Activated naive CD4-positive, alpha-beta T cell treated with anti-CD3 and anti-CD28 coated beads, Interleukin-2, amount 50 U/mL, for 24 hours (primary cell): ENCODE results near the gene TTC28.
"Not testable (repeated sequence)": the region's sequence is repeated elsewhere in the genome, so short reads cannot be mapped to it uniquely, and the experiment has no call there.

Experiments
- H3K27ac Mint-ChIP-seq: one replicate; pipeline ENCODE4 v1.8.0; 2021; ENCODE audit warnings: mild to moderate bottlenecking, mixed read lengths
- H3K27me3 Mint-ChIP-seq: one replicate; pipeline ENCODE4 v1.8.0; 2021; ENCODE audit warnings: mixed read lengths
- H3K36me3 Mint-ChIP-seq: one replicate; pipeline ENCODE4 v1.8.0; 2021; ENCODE audit warnings: mixed read lengths
- H3K4me1 Mint-ChIP-seq: one replicate; pipeline ENCODE4 v1.8.0; 2021; ENCODE audit warnings: mixed read lengths
- H3K4me3 Mint-ChIP-seq: one replicate; pipeline ENCODE4 v1.8.0; 2021; ENCODE audit warnings: mild to moderate bottlenecking, mixed read lengths
- H3K9me3 Mint-ChIP-seq: one replicate; pipeline ENCODE4 v1.8.0; 2021; ENCODE audit warnings: mixed read lengths

TTC28 gene

GRCh38 chr22:28562324-28562723, 117.3 kb downstream of the TTC28 start:
- H3K9me3 Mint-ChIP-seq: peaks cover 2% of the 10 kb centered on the region
- no peak overlapping the region for H3K27ac Mint-ChIP-seq

GRCh38 chr22:28560743-28561101, 118.9 kb downstream of the TTC28 start:
- not testable (repeated sequence) for H3K9me3 Mint-ChIP-seq, H3K27ac Mint-ChIP-seq, H3K36me3 Mint-ChIP-seq, H3K4me3 Mint-ChIP-seq, H3K4me1 Mint-ChIP-seq
- H3K27me3 Mint-ChIP-seq: peaks cover 24% of the 10 kb centered on the region

More at GRCh38 chr22:28562324-28562723, 117.3 kb downstream of the TTC28 start:
- H3K4me1 Mint-ChIP-seq: no peaks in the 10 kb centered on the region
- H3K36me3 Mint-ChIP-seq: peaks cover 2% of the 10 kb centered on the region
- peaks cover 24% of the 10 kb centered on the region for H3K27me3 Mint-ChIP-seq
- H3K4me3 Mint-ChIP-seq: no peak overlapping the region

DNA sequence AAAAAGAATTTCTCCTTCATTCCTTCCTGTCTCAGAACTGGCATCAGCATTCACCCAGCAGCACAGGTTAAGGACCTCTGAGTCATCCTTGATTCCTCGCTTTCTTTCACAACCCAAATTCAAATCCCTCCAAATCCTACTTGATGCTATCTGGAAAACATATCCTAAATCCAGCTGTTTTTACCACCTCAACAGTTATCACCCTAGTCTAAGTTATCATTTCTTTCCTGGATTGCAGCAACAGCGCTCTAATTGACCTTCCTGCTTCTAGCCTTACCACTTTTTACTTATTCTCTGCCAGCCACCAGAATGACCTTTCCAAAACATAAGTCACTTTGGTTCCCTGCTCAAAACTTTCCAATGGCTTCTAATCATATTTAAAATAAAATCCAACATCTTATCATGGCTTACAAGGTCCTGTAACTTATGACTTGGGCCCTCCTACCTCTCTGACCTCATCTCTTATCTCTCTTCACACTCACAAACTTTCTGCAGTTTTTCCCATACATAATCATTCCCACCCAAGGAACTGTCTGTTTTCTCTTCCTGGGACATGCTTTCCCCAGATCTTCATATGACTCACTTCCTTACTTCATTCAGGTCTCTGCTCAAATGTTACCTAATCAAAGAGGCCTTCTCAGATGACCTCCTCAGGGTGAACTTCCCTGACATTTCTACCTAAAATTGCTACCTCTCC, 119.4 kb downstream of the TTC28 start:
- Mint-ChIP-seq H3K27ac (no peak overlapping the region), H3K4me3 (no peak overlapping the region), H3K4me1 (no peaks in the 10 kb centered on the region), H3K36me3 (peaks cover 4% of the 10 kb centered on the region), H3K9me3 (peaks cover 6% of the 10 kb centered on the region), H3K27me3 (peaks cover 23% of the 10 kb centered on the region)

GRCh38 chr22:28557184-28557583, 122.5 kb downstream of the TTC28 start:
- peaks cover 19% of the 10 kb centered on the region for H3K27me3 Mint-ChIP-seq
- H3K9me3 Mint-ChIP-seq: peaks cover 6% of the 10 kb centered on the region
- H3K4me3 Mint-ChIP-seq: no peak overlapping the region
- no peak overlapping the region for H3K27ac Mint-ChIP-seq
- peaks cover 4% of the 10 kb centered on the region for H3K36me3 Mint-ChIP-seq
- no peaks in the 10 kb centered on the region for H3K4me1 Mint-ChIP-seq

GRCh38 chr22:28553108-28553866, 126.4 kb downstream of the TTC28 start:
- H3K27ac Mint-ChIP-seq, H3K4me3 Mint-ChIP-seq, H3K36me3 Mint-ChIP-seq, H3K9me3 Mint-ChIP-seq, H3K4me1 Mint-ChIP-seq: not testable (repeated sequence)
- peaks cover 18% of the 10 kb centered on the region for H3K27me3 Mint-ChIP-seq

- no peaks in the 10 kb centered on the region for H3K9me3 Mint-ChIP-seq
- no peak overlapping the region for H3K27ac Mint-ChIP-seq
- H3K36me3 Mint-ChIP-seq: no peaks in the 10 kb centered on the region
- H3K4me3 Mint-ChIP-seq: no peak overlapping the region
- H3K27me3 Mint-ChIP-seq: peaks cover 6% of the 10 kb centered on the region
- no peaks in the 10 kb centered on the region for H3K4me1 Mint-ChIP-seq
Measured at GRCh38 chr22:28548406-28548805, 131.2 kb downstream of the TTC28 start.

DNA sequence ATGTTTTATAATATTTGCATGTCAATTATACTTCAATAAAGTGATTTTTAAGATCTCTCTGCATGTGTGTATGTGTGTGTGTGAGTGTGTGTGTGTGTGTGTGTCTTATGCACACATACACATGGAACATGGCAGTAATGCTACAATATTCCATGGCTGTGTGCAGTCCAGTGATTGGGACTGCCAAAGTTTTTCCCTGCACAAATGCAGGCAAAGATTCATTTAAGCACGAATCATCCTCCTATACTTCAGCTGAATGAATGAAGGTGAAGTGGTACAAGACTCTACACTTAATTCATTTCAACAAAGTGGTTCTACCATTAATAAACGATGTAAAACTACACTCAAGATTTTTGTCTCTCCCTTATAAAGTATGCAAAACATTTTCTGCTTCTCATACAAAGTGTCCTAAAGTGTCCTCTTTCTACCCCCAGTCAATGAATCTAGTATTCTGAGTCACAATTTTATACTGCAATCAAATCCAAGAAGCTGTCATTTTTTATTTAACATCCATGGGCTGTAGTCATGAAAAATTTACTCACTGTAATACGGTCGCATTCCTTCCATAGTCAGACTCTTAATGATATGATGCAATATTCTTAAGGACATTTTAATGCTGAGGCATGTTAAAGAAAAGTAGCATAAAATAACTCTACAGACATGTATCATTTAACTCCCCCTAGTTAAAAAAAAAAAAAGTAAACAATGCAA, 132.4 kb downstream of the TTC28 start:
- H3K27ac Mint-ChIP-seq: no peak overlapping the region
- H3K27me3 Mint-ChIP-seq: peaks cover 9% of the 10 kb centered on the region
- H3K4me3 Mint-ChIP-seq: no peak overlapping the region
- peaks cover 2% of the 10 kb centered on the region for H3K36me3 Mint-ChIP-seq
- H3K4me1 Mint-ChIP-seq: no peaks in the 10 kb centered on the region
- H3K9me3 Mint-ChIP-seq: peaks cover 9% of the 10 kb centered on the region

- Mint-ChIP-seq H3K4me3 (no peak overlapping the region), H3K9me3 (peaks cover 12% of the 10 kb centered on the region), H3K36me3 (peaks cover 2% of the 10 kb centered on the region), H3K4me1 (no peaks in the 10 kb centered on the region), H3K27ac (no peak overlapping the region), H3K27me3 (peaks cover 5% of the 10 kb centered on the region)
Measured at GRCh38 chr22:28544431-28544868, 135.2 kb downstream of the TTC28 start.

GRCh38 chr22:28542980-28543621, 136.5 kb downstream of the TTC28 start:
- H3K4me3 Mint-ChIP-seq: no peak overlapping the region
- peaks cover 12% of the 10 kb centered on the region for H3K9me3 Mint-ChIP-seq
- H3K27ac Mint-ChIP-seq: no peak overlapping the region
- H3K4me1 Mint-ChIP-seq: no peaks in the 10 kb centered on the region
- H3K36me3 Mint-ChIP-seq: peaks cover 2% of the 10 kb centered on the region
- H3K27me3 Mint-ChIP-seq: peaks cover 5% of the 10 kb centered on the region

DNA sequence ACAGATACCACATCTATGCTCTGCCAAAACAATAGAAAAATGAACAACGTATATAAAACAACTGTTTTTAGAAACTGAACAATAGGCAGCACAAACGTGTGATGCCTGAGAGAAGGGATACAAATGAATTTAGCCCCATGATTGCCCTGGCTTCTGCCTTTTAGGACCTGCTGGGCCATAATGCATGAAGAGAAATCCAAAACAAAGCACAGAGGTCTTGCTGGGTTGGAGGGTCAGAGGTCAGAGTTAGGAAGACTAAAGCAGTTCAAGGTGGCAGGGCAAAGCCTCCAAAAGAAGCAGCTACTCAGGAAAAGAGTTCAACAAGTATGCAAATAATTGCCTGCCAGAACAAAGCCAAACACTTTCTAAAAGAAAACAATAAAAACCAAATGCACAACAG, 138.5 kb downstream of the TTC28 start:
- no peak overlapping the region for H3K27ac Mint-ChIP-seq
- H3K4me3 Mint-ChIP-seq: no peak overlapping the region
- H3K27me3 Mint-ChIP-seq: peaks cover 5% of the 10 kb centered on the region
- H3K4me1 Mint-ChIP-seq: no peaks in the 10 kb centered on the region
- H3K9me3 Mint-ChIP-seq: peaks cover 12% of the 10 kb centered on the region
- peaks cover 2% of the 10 kb centered on the region for H3K36me3 Mint-ChIP-seq

GRCh38 chr22:28538922-28539321, 140.7 kb downstream of the TTC28 start:
- peaks cover 5% of the 10 kb centered on the region for H3K27me3 Mint-ChIP-seq
- H3K4me1 Mint-ChIP-seq: no peaks in the 10 kb centered on the region
- no peak overlapping the region for H3K4me3 Mint-ChIP-seq
- H3K36me3 Mint-ChIP-seq: peaks cover 2% of the 10 kb centered on the region
- H3K27ac Mint-ChIP-seq: no peak overlapping the region
- H3K9me3 Mint-ChIP-seq: peaks cover 12% of the 10 kb centered on the region

DNA sequence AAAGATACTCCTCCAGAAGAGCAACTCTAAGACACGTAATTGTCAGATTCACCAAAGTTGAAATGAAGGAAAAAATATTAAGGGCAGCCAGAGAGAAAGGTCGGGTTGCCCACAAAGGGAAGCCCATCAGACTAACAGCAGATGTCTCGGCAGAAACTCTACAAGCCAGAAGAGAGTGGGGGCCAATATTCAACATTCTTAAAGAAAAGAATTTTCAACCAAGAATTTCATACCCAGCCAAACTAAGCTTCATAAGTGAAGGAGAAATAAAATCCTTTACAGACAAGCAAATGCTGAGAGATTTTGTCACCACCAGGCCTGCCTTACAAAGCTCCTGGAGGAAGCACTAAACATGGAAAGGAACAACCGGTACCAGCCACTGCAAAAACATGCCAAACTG, 149.1 kb downstream of the TTC28 start:
- H3K4me1 Mint-ChIP-seq, H3K4me3 Mint-ChIP-seq, H3K36me3 Mint-ChIP-seq, H3K9me3 Mint-ChIP-seq, H3K27ac Mint-ChIP-seq: not testable (repeated sequence)
- H3K27me3 Mint-ChIP-seq: peaks cover 13% of the 10 kb centered on the region

DNA sequence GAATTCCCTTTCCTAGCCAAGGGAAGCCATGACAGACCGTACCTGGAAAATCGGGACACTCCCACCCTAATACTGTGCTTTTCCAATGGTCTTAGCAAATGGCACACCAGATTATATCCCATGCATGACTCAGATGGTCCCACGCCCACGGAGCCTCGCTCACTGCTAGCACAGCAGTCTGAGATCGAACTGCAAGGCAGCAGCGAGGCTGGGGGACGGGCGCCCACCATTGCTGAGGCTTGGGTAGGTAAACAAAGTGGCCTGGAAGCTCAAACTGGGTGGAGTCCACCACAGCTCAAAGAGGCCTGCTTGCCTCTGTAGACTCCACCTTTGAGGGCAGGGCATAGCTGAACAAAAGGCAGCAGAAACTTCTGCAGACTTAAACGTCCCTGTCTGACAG, 150.5 kb downstream of the TTC28 start:
- H3K27me3 Mint-ChIP-seq: peaks cover 13% of the 10 kb centered on the region
- H3K4me1 Mint-ChIP-seq, H3K9me3 Mint-ChIP-seq, H3K4me3 Mint-ChIP-seq, H3K27ac Mint-ChIP-seq, H3K36me3 Mint-ChIP-seq: not testable (repeated sequence)

GRCh38 chr22:28521451-28521850, 158.2 kb downstream of the TTC28 start:
- H3K9me3 Mint-ChIP-seq: no peaks in the 10 kb centered on the region
- no peak overlapping the region for H3K27ac Mint-ChIP-seq
- H3K4me3 Mint-ChIP-seq: no peak overlapping the region

DNA sequence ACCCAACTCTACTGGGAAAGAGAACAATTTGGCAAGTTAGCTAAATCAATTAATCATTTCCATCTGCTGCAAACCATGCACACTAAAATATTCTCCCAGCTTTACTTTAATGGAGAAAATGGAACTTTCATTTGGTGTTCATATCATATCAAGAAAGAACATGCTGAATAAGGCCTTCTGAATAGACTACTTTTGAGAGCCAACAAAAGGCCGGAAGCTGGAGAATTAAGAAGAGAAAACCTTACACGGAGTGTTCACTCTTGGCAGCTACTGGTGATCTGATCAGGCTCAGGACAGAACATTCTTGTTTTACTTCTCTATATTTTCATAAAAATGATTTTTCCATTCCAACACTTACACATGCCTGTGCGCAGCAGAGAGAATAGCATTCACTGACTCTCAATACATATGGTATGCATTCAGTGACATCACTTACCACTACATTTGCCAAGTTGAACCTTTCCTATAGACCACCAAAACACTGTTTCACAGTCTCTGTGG, 165.3 kb downstream of the TTC28 start:
- Mint-ChIP-seq H3K4me1 (no peaks in the 10 kb centered on the region), H3K36me3 (no peaks in the 10 kb centered on the region), H3K27me3 (peaks cover 15% of the 10 kb centered on the region), H3K27ac (no peak overlapping the region), H3K4me3 (no peak overlapping the region), H3K9me3 (peaks cover 10% of the 10 kb centered on the region)

More at GRCh38 chr22:28521451-28521850, 158.2 kb downstream of the TTC28 start:
- H3K4me1 Mint-ChIP-seq: no peaks in the 10 kb centered on the region
- peaks cover 23% of the 10 kb centered on the region for H3K27me3 Mint-ChIP-seq
- no peaks in the 10 kb centered on the region for H3K36me3 Mint-ChIP-seq
